GM21381 (cell line): ENCODE results near the gene RAI1.

Source experiments
- ATAC-seq: cut with Tn5 transposase; IDR thresholded peaks from one replicate; pipeline ENCODE4 v1.9.1; 2021; ENCODE audit warnings: mild to moderate bottlenecking, moderate library complexity; ENCODE audit not compliant: unreplicated experiment

RAI1 gene

DNA sequence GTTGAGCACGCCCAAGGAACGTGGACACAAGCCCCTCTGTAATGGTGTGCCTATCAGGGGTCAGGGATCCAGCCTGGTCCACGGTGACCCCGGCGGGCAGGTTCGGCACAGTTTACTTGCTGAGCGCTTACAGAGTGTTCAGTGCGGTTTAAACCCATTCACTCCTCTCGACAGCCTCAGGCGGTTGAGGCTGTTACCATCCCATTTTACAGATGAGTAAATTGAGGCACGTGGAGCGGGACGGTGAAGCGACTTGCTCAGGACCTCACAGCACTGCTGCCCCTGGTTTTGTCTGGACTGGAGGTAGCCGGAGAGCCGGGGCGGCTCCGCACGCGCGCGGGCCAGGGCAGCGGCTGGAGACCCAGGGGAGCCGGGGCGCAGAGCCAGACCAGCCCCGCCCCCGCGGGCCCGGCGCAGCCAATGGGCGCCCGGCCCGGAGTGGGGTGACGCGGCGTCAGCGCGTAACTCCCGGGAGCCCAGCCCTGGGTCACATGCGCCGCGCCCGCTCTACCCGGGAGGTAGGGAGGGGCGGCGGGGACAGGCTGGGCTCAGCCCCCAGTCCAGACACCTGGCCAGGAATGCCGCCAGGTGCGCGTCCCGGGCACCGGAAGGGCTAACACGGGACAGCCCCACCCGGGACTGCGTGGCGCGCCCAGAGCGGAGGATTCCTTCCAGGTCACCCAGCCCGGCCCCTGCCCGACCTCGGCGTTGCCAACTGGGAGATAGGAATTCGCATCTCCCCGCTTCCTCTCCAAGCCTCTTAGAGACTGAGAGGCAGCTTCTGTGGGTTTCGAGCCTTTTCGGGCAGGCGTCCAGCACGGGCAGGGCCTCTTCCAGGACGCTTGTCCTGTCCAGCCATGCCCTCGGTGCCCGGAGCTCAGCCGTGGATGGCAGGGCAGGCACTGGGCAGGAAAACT, 158.8 kb downstream of the RAI1 start:
- peak; percentile 58 for ATAC-seq

DNA sequence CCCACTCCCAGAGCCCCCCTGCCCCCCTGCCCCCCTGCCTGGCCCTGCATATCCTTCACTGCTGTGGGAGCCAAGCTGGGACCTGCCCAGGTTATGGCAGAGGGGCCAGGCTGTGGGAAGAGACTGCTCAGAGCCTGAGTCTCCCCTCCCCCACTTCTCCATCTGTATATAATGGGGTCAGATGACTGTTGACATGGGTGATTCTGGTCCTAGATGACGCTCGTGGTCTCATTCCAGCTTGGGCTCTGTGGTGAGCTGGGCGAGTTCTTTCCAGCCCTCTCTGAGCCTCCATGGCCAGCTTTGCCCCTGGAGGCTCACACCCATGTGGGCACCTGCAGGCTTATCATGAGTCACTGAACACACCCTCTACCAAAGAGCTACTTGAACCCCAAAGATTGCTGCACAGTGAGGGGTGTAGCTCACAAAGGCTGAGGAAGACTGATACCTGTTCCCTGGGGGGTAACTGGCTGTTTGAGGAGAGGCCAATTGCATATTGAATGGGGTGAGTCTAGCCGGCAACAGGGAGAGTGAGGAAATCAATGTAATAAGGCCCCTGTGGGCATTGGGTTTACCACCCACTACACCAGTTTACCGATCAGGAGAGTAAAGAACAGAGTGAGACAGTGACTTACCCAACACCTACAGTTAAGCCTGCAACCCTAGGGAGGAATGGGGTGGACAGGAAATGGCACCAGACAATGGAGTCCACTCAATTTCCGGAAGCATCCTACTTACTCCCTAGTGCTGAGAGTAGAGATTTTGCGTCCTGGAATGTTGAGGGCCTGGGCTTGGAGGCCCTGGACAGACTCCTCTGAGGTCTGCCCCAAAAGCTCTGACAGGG, 159.7 kb downstream of the RAI1 start:
- ATAC-seq, result no peak

- ATAC-seq, result no peak
Measured at GRCh38 chr17:17841601-17842025, 160.4 kb downstream of the RAI1 start.

DNA sequence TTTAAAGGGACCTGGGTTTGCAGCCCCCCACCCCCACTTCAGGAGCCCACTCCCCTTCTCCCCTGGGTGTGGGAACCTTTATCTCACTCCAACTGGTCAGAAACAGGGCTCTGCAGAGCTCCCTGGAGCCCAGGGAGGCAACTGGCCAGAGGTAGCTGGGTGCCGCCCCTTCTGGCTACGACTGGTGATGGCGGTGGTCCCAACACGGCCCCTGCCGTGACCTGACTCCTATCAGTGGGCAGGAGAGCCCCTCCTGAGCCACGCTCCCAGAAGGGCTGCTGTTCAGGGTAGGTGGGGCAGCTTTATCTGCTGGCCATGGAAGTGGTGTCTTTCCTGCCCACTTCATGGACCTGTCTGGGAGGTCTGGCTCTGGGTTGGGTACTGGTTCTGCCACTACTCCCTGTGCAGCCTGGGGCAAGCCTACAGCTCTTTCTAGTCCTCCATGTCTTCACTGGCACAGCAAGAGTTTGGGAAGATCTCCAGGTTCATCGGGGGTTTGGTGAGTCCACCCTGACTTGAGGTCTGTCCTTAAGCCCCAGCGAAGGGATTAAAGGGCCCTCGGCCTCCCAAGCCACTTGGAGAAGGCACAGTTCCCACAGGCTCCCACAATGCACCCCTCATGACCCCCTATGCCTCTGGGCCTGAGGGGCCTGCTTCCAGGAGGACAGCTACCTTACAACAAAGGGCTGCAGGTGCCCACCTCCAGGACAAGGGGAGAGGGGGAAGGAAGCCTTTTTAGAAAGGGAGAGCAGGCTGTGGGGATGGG, 161.0 kb downstream of the RAI1 start:
- ATAC-seq, result no peak

GRCh38 chr17:17843096-17843495, 161.8 kb downstream of the RAI1 start:
- no peak for ATAC-seq

DNA sequence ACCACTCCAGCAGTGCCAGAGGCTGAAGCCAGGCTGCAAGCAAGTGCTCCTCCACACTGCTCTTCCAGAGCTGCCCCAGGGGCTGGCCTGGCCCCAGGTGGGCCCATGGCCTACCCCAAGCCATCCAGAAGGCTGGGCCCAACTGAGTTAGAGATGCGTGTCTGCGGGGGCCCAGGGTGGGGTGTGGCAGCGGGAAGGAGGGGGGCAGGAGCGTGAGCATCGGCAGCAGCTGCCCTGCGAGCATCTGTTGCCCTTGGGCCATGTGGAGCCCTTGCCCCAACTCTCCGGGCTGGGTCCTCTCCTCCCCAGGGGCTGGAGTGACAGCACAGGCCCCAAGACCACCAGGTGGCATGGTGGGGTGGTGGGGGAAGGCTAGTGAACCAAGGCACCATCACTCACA, 162.8 kb downstream of the RAI1 start:
- ATAC-seq, result no peak

GRCh38 chr17:17844500-17844899, 163.2 kb downstream of the RAI1 start:
- ATAC-seq, result no peak

- ATAC-seq, result no peak
Measured at GRCh38 chr17:17845046-17845775, 164.0 kb downstream of the RAI1 start.

DNA sequence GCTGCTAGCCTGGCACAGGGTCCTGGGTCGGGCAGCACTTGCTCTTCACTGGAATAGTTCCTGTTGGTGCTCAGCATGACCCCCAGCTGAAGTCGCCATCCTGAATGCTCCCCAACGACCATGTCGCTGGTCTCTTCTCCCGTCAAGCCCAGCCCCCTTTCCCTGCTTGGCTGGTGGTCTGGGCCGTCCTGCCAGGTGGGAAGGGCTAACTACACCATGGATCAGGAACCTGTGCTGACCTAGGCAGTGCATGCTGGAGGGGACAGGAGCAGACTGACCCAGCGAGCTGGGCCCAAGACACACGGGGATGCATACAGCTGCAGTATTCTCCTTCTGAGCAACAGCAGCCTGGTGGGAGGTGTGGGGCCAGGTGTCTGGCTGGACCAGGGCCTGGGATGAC, 164.7 kb downstream of the RAI1 start:
- ATAC-seq, result no peak

- no peak for ATAC-seq
Measured at GRCh38 chr17:17846645-17847044, 165.4 kb downstream of the RAI1 start.

DNA sequence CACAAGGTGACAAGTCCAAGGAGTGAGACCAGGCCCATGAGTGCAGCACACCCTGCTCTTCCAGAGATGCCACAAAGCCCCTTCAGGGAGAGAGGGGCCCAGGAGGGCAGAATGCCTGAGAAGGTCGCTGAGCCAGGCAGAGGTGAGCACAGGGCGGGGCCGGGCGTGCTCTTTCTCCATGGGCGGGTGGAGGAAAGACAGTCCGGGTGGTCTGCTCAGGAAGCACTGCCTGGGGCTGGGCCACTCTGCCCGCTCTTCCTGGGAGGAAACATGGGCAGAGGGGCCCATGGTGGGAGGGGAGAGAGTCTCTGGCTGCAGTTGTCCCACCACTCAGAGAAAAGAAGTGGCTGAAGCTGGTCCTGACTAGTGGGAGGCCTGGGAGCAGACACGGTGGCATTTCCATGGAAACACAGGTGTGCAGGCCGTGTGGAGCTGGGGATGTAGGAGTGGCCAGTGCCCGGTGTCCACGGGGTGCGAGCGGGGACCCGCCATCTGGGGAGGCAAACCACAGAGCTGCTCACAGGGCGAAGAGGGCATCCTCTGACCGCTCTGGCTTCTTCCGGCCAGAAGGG, 165.9 kb downstream of the RAI1 start:
- no peak for ATAC-seq

- no peak for ATAC-seq
Measured at GRCh38 chr17:17847726-17848125, 166.5 kb downstream of the RAI1 start.

GRCh38 chr17:17848311-17849082, 167.2 kb downstream of the RAI1 start:
- ATAC-seq, result no peak

- peak; percentile 68 for ATAC-seq
Measured at GRCh38 chr17:17849147-17849820, 168.0 kb downstream of the RAI1 start.

GRCh38 chr17:17849845-17850373, 168.7 kb downstream of the RAI1 start:
- ATAC-seq, result no peak

- ATAC-seq, result no peak
Measured at GRCh38 chr17:17851103-17852002, 170.1 kb downstream of the RAI1 start.

DNA sequence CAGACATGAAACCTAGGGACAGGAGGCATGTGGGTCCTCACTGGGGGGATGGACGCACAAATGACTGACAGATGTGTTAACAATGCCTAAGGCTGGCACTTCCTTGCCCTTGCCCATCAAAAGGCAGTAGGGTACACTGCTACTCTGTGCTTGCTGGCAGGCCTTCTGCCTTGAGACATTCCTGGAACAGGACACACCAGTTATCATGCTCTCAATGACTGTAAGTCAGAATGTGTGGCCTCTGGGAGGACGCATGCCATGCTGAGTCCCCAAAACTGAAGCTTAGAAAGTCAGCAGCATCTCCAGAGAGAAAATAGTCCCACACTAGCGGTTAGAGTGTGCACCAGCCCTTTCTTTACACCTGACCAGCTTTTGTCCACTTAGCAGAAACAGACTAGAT, 171.7 kb downstream of the RAI1 start:
- ATAC-seq, result no peak
